IMR-90 (cell line): ENCODE measurements around the gene PLD5. TPM values are rescaled to one million over a fixed set of nuclear protein-coding genes. Genes with fewer than 3 reads are reported as not detected.
"Not testable (repeated sequence)": the region's sequence is repeated elsewhere in the genome, so short reads cannot be mapped to it uniquely, and the experiment has no call there.

Experiments used
- ATAC-seq: fragments of 200-7000 bp; cut with Tn5 transposase; 2 replicates; pipeline ENCODE4 v1.9.1; 2020; ENCODE audit warnings: low read depth, mild to moderate bottlenecking, moderate library complexity
- BruUV-seq: library from RNA; stranded (reverse); fragments of 400-500 nt; replicated peaks from 2 replicates; lab custom pipeline; 2021; lab: Mats Ljungman, UMichigan
- CTCF ChIA-PET: fragments of 300-600 bp; formaldehyde crosslinking; extraction: SDS; loops from one replicate; lab custom pipeline; 2021; ENCODE audit warnings: antibody characterized with exemption; lab: Yijun Ruan, JAX
- POLR2A ChIA-PET: fragments of 300-600 bp; sonication (Branson Sonifier 250); formaldehyde crosslinking; loops from one replicate; lab custom pipeline; 2022; ENCODE audit warnings: antibody characterized with exemption; ENCODE audit not compliant: unreplicated experiment; lab: Charles Lee
- DNase-seq: peaks from one replicate; pipeline ENCODE4 v3.0.0; 2013
- H2AFZ ChIP-seq: replicated peaks from 2 replicates; pipeline ENCODE3; 2013; ENCODE audit warnings: low read length, mild to moderate bottlenecking; ENCODE audit not compliant: poor library complexity
- H2AK5ac ChIP-seq: 2 replicates; pipeline ENCODE4 v1.6.1; 2013; ENCODE audit warnings: low read depth, low read length, inconsistent platforms
- H2AK9ac ChIP-seq: replicated peaks from 2 replicates; pipeline ENCODE3; 2013; ENCODE audit warnings: mild to moderate bottlenecking, low read depth, low read length, moderate library complexity; ENCODE audit not compliant: poor library complexity
- H2BK120ac ChIP-seq: 2 replicates; pipeline ENCODE4 v1.6.1; 2013; ENCODE audit warnings: low read depth, low read length, inconsistent platforms
- H2BK15ac ChIP-seq: 3 replicates; pipeline ENCODE4 v1.6.1; 2013; ENCODE audit warnings: low read depth, low read length, inconsistent platforms
- H2BK20ac ChIP-seq: 2 replicates; pipeline ENCODE4 v1.6.1; 2013; ENCODE audit warnings: low read depth, mild to moderate bottlenecking, inconsistent platforms, low read length, moderate library complexity
- H2BK5ac ChIP-seq: 2 replicates; pipeline ENCODE4 v1.6.1; 2013; ENCODE audit warnings: mild to moderate bottlenecking, low read depth, low read length, inconsistent platforms; ENCODE audit not compliant: poor library complexity, severe bottlenecking
- H3K14ac ChIP-seq: replicated peaks from 2 replicates; pipeline ENCODE4 v1.6.1; 2013; ENCODE audit warnings: low read depth, low read length, inconsistent platforms
- H3K18ac ChIP-seq: 2 replicates; pipeline ENCODE4 v1.6.1; 2013; ENCODE audit warnings: low read depth, low read length, control low read depth
- H3K23ac ChIP-seq: 2 replicates; pipeline ENCODE4 v1.6.1; 2013; ENCODE audit warnings: low read depth, low read length, inconsistent platforms
- H3K27ac ChIP-seq: 2 replicates; pipeline ENCODE4 v1.5.1; 2013; ENCODE audit warnings: mild to moderate bottlenecking, control low read depth, low read length; ENCODE audit not compliant: insufficient read depth
- H3K27me3 ChIP-seq: 2 replicates; pipeline ENCODE4 v1.6.1; 2013; ENCODE audit warnings: low read length; ENCODE audit not compliant: control insufficient read depth, insufficient read depth
- H3K36me3 ChIP-seq: 2 replicates; pipeline ENCODE4 v1.6.1; 2013; ENCODE audit warnings: low read length, mixed read lengths; ENCODE audit not compliant: control insufficient read depth, insufficient read depth
- H3K4ac ChIP-seq: 2 replicates; pipeline ENCODE4 v1.6.1; 2013; ENCODE audit warnings: low read depth, low read length, inconsistent platforms
- H3K4me1 ChIP-seq: 2 replicates; pipeline ENCODE4 v1.6.1; 2013; ENCODE audit warnings: low read length, mixed read lengths; ENCODE audit not compliant: control insufficient read depth, insufficient read depth
- H3K4me2 ChIP-seq: 2 replicates; pipeline ENCODE4 v1.6.1; 2013; ENCODE audit warnings: low read depth, mild to moderate bottlenecking, control low read depth, low read length, moderate library complexity
- H3K4me3 ChIP-seq: 2 replicates; pipeline ENCODE4 v1.5.1; 2013; ENCODE audit warnings: low read depth, mild to moderate bottlenecking, control low read depth, low read length, moderate library complexity; ENCODE audit not compliant: insufficient read depth
- H3K56ac ChIP-seq: 2 replicates; pipeline ENCODE4 v1.6.1; 2013; ENCODE audit warnings: low read length, inconsistent platforms; ENCODE audit not compliant: insufficient read depth; ENCODE audit errors: extremely low read depth
- H3K79me1 ChIP-seq, 2 experiments: 2 replicates each; pipeline ENCODE4 v1.6.1; 2013; ENCODE audit warnings: low read length in 2 of 2, inconsistent platforms in 1 of 2, low read depth in 1 of 2
- H3K9ac ChIP-seq: 2 replicates; pipeline ENCODE4 v1.6.1; 2013; ENCODE audit warnings: low read depth, low read length, control low read depth
- H3K9me1 ChIP-seq: 2 replicates; pipeline ENCODE4 v1.6.1; 2013; ENCODE audit warnings: low read length, inconsistent platforms; ENCODE audit not compliant: insufficient read depth
- H3K9me3 ChIP-seq: 2 replicates; pipeline ENCODE4 v1.6.1; 2013; ENCODE audit warnings: low read length; ENCODE audit not compliant: control insufficient read depth, insufficient read depth
- H4K20me1 ChIP-seq: 2 replicates; pipeline ENCODE4 v1.6.1; 2013; ENCODE audit warnings: low read length, inconsistent platforms; ENCODE audit not compliant: insufficient read depth
- H4K5ac ChIP-seq: 2 replicates; pipeline ENCODE4 v1.6.1; 2013; ENCODE audit warnings: mild to moderate bottlenecking, low read depth, low read length, control low read depth
- H4K8ac ChIP-seq, 2 experiments: 2 replicates each; pipeline ENCODE4 v1.6.1; 2013; ENCODE audit warnings: low read depth in 2 of 2, low read length in 2 of 2, control low read depth in 1 of 2, inconsistent platforms in 1 of 2
- H4K91ac ChIP-seq: 2 replicates; pipeline ENCODE4 v1.6.1; 2013; ENCODE audit warnings: low read depth, low read length, inconsistent platforms; ENCODE audit not compliant: insufficient read depth
- BHLHE40 ChIP-seq: fragments of 150-350 bp; IDR thresholded peaks from 2 replicates; pipeline ENCODE4 v1.6.1; 2016; ENCODE audit warnings: mild to moderate bottlenecking, low read depth, low read length
- RAD21 ChIP-seq: IDR thresholded peaks from 2 replicates; pipeline ENCODE4 v1.6.1; 2012; ENCODE audit warnings: low read length, improper control_type of control experiment
- SMC3 ChIP-seq: fragments of 150-350 bp; IDR thresholded peaks from 2 replicates; pipeline ENCODE4 v1.6.1; 2016; ENCODE audit warnings: low read depth, mild to moderate bottlenecking, antibody characterized with exemption, low read length, moderate library complexity
- WGBS, 2 experiments: methylation state at CpG; one replicate each; pipeline versions ENCODE4 v1.1.5 to v1.1.7; 2013; ENCODE audit warnings: missing lambda C conversion rate in 2 of 2; ENCODE audit not compliant: insufficient read length in 1 of 2; ENCODE audit errors: extremely low coverage in 2 of 2; 5-methylcytosine and 5-hydroxymethylcytosine counted together
- dilution Hi-C: fragments of 300-500 bp; cut with HindIII; formaldehyde crosslinking; loops from one replicate; pipeline ENCODE4 v1.14.3; 2018; ENCODE audit warnings: low sequenced_read_pairs; ENCODE audit not compliant: unreplicated experiment
- in situ Hi-C: fragments of 300-500 bp; cut with MboI; formaldehyde crosslinking; loops from 3 replicates; pipeline ENCODE4 v1.14.3; 2019; ENCODE audit warnings: low sequenced_read_pairs, inconsistent platforms, mixed read lengths
- intact Hi-C: fragments of 100-400 bp; cut with micrococcal nuclease; formaldehyde crosslinking; loops from 2 replicates; pipeline ENCODE4 v1.10.0; 2022
- polyA plus RNA-seq, 3 experiments: library from polyadenylated mRNA; depleted of rRNA; stranded (reverse); fragments of >200 nt; gene quantifications; 2 replicates each; pipeline ENCODE4 v1.2.3, GENCODE V29; 2012; ENCODE audit warnings: low replicate concordance in 1 of 3
- total RNA-seq: library from RNA; depleted of rRNA; stranded (reverse); fragments of >200 nt; gene quantifications from 2 replicates; pipeline ENCODE4 v1.2.3, GENCODE V29; 2012
- TF ChIP-seq, protein P1 (sequence below): conservative IDR thresholded peaks from 2 replicates; pipeline ENCODE4 v1.5.1; 2012; ENCODE audit warnings: mild to moderate bottlenecking, low read depth, low read length, improper control_type of control experiment
- TF ChIP-seq, protein P2 (sequence below): fragments of 150-350 bp; IDR thresholded peaks from 2 replicates; pipeline ENCODE4 v1.6.1; 2016; ENCODE audit warnings: low read depth, mild to moderate bottlenecking, low read length, moderate library complexity, borderline replicate concordance

The PLD5 gene
- total and polyA plus RNA-seq, 2 of the 4 experiments (the other 2 are of a cell fraction): not detected

DNA sequence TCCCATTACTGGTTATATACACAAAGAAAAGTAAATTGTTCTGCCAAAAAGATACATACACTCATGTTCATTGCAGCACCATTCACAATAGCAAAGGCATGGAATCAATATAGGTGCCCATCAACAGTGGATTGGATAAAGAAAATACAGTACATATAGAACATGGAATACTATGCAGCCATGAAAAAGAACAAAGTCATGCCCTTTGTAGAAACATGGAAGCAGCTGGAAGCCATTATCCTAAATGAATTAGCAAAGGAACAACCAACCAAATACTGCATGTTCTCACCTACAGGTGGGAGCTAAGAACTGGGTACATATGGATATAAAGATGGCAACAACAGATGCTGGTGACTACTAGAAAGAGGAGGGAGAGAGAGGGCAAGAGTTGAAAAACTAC lies 132.6 kb downstream of the PLD5 start:
- H4K8ac ChIP-seq: no peak overlapping the region
- no peak overlapping the region for H4K91ac ChIP-seq
- no peak overlapping the region for H3K4me3 ChIP-seq
- ChIA-PET POLR2A (no interaction called here), CTCF (interaction anchor here (0.6 kb wide), 1 partner anchor 1168 kb away, joined by 4 read pairs; no protein-coding TSS in a partner anchor)
- H3K9ac ChIP-seq: no peak overlapping the region
- no peak overlapping the region for H3K56ac ChIP-seq
- H4K20me1 ChIP-seq: no peaks in the 10 kb centered on the region
- H3K9me3 ChIP-seq: peaks cover 3% of the 10 kb centered on the region
- no TSS peak for BruUV-seq
- H3K14ac ChIP-seq: no peak overlapping the region
- H3K4ac ChIP-seq: no peak overlapping the region
- H3K27me3 ChIP-seq: no peaks in the 10 kb centered on the region
- H3K18ac ChIP-seq: no peak overlapping the region
- no peak overlapping the region for H3K23ac ChIP-seq
- H3K36me3 ChIP-seq: no peaks in the 10 kb centered on the region
- dilution Hi-C loops: no loop called here
- ATAC-seq (no peak), DNase-seq (no peak)
- H3K27ac ChIP-seq: no peak overlapping the region
- H2BK120ac ChIP-seq: no peak overlapping the region
- H2BK5ac ChIP-seq: no peak overlapping the region
- no peak overlapping the region for H4K5ac ChIP-seq
- intact Hi-C loops: no loop called here
- H2AK5ac ChIP-seq: no peak overlapping the region
- no peaks in the 10 kb centered on the region for H3K4me1 ChIP-seq
- H2AFZ ChIP-seq: no peak overlapping the region
- no peaks in the 10 kb centered on the region for H3K79me1 ChIP-seq
- no peak overlapping the region for H2AK9ac ChIP-seq
- H2BK15ac ChIP-seq: no peak overlapping the region
- H3K9me1 ChIP-seq: no peaks in the 10 kb centered on the region
- no peak overlapping the region for H2BK20ac ChIP-seq
- TF ChIP-seq, protein P1, sequence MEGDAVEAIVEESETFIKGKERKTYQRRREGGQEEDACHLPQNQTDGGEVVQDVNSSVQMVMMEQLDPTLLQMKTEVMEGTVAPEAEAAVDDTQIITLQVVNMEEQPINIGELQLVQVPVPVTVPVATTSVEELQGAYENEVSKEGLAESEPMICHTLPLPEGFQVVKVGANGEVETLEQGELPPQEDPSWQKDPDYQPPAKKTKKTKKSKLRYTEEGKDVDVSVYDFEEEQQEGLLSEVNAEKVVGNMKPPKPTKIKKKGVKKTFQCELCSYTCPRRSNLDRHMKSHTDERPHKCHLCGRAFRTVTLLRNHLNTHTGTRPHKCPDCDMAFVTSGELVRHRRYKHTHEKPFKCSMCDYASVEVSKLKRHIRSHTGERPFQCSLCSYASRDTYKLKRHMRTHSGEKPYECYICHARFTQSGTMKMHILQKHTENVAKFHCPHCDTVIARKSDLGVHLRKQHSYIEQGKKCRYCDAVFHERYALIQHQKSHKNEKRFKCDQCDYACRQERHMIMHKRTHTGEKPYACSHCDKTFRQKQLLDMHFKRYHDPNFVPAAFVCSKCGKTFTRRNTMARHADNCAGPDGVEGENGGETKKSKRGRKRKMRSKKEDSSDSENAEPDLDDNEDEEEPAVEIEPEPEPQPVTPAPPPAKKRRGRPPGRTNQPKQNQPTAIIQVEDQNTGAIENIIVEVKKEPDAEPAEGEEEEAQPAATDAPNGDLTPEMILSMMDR: no peak
- TF ChIP-seq BHLHE40 (no peak), RAD21 (no peak), SMC3 (no peak)
- TF ChIP-seq, protein P2, sequence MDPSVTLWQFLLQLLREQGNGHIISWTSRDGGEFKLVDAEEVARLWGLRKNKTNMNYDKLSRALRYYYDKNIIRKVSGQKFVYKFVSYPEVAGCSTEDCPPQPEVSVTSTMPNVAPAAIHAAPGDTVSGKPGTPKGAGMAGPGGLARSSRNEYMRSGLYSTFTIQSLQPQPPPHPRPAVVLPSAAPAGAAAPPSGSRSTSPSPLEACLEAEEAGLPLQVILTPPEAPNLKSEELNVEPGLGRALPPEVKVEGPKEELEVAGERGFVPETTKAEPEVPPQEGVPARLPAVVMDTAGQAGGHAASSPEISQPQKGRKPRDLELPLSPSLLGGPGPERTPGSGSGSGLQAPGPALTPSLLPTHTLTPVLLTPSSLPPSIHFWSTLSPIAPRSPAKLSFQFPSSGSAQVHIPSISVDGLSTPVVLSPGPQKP: no peak
- in situ Hi-C loops: no loop called here
- no peak overlapping the region for H3K4me2 ChIP-seq

DNA sequence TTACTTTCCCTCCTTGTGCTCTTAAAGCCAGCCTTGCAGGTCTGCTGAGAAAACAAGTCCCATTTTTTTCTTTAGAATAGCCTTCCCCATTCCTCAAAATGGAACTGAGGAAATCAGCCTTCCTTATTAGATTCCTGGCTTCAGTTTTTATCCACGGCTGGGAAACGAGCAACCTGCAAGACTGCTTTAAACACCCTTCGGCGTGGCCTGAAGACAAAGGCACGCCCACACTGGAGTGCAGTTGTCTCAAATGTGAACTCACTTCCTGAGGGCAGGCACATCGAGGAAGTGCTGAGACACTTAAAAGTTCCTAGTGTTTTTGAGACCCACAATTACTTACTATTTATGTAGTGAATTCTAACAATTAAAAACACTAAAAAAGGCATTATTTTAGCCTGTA lies 148.4 kb downstream of the PLD5 start:
- BruUV-seq, H4K5ac ChIP-seq, H4K8ac ChIP-seq, in situ Hi-C loops, H3K9me3 ChIP-seq, intact Hi-C loops, H3K4ac ChIP-seq, H3K4me3 ChIP-seq, H3K79me1 ChIP-seq, H3K27ac ChIP-seq, POLR2A ChIA-PET, dilution Hi-C loops, H3K4me2 ChIP-seq, H2BK15ac ChIP-seq, H3K36me3 ChIP-seq, CTCF ChIA-PET, H3K23ac ChIP-seq, H3K14ac ChIP-seq, H2AFZ ChIP-seq, H2BK5ac ChIP-seq, ATAC-seq, H3K27me3 ChIP-seq, H2BK120ac ChIP-seq, H2AK5ac ChIP-seq, H3K9me1 ChIP-seq, H2BK20ac ChIP-seq, H3K9ac ChIP-seq, H3K56ac ChIP-seq, H3K4me1 ChIP-seq, H4K20me1 ChIP-seq, DNase-seq, H2AK9ac ChIP-seq, H3K18ac ChIP-seq, H4K91ac ChIP-seq: not testable (repeated sequence)
- WGBS, 2 experiments: 68% methylated on average over 4 of the region's 6 CpGs; no CpG with 5 or more reads in 1 of the 2 experiments
